GM21360 (cell line): Measurements from ENCODE around the gene CCDC171.

Source experiments
- ATAC-seq: cut with Tn5 transposase; IDR thresholded peaks from one replicate; pipeline ENCODE4 v1.9.1; 2021; ENCODE audit warnings: mild to moderate bottlenecking, moderate library complexity; ENCODE audit not compliant: unreplicated experiment

The CCDC171 gene

DNA sequence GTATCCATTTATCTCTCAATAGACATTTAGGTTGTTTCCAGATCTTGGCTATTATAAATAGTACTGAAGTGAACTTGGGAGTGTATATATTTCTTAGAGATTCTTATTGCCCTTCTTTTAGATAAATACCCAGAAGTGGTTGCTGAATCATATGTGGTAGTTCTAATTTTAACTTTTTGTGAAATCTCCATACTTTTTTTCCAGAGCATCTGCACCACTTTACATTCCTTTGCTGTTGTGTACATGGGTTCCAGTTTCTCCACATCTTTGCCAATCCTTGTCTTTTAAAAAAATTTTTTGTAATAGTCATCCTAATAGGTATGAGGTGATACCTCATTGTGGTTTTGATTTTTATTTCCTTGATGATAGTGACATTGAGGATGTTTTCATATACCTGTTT, 303.7 kb downstream of the CCDC171 start:
- no peak for ATAC-seq

DNA sequence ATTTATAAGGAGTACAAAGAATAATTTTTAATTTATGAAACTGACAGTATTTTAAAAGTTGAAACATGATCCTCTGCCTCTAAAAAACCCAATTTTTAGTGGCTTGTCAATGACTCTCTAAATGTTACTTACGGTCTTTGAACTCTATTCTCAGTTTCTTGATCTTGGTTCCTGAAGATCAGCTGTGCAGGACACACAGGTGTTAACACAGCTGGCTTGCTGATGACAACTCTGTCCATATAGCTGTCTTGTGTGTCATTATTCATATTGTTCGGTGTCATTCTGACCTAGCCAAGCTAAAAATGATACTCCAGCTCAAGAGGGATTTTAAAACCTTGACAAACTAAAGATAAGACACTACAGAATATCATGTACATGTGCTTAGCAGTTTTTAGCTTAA, 314.5 kb downstream of the CCDC171 start:
- ATAC-seq, result no peak

DNA sequence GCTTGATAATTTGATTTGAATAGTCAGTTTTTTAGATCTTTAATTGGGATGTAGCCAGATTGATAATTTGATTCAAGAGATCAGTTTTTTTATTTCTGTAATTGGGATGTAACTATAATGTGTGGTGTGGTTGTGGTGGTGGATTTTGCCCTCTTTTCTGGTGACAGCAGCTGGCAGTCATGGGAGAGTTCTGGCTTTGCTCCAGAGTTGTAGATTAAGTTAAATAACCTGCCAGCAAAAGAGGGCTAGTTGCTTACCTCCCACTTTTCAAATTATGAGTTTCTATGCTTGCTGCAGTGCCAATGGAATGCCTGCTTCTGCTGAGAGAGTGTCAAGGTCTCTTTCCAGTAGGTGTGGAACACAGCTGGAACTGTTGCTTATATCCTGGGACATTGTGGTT, 315.1 kb downstream of the CCDC171 start:
- no peak for ATAC-seq

DNA sequence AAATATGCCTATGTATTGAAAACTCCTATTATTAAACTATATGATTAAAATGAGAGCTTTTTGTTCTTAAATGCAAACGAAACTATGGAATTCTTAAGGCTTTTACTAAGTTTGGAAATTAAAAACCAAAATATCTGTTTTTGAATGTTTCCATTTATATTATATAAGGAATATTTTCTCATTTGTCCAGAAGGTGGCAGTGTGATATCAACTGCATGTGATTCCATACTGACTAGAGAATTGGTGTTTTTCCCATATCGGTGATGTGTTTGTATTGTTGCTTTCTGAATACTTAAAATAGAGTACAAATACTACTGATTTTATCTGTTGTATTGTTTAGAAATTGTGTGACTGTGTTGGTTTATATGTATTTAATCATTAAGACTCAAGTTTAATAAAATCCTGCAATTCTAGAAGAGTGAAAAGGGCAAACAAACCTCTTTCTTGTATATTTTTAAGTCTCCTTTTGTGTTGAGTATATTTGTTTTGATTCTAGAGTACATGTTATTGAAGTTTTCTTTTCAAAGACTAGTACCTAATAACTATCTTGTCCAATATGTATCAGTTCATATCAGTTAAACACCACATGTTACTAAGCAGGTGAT, 320.8 kb downstream of the CCDC171 start:
- peak; percentile 51 for ATAC-seq

DNA sequence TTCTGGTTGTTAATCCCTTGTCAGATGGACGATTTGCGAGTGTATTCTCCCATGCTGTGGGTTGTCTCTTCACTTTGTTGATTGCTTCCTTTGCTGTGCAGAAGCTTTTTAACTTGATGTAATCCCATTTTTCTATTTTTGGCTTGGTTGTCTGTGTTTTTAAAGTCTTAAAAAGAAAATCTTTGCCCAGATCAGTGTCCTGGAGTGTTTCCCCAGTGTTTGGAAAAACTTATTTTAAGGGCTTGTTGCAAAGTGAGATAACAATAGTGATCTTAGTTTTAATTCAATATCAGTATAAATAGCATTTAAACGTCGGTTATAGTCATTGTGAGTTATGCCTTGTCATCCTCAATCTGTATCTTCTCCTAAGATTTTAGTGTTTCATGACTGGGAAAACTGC, 329.5 kb downstream of the CCDC171 start:
- ATAC-seq, result no peak

DNA sequence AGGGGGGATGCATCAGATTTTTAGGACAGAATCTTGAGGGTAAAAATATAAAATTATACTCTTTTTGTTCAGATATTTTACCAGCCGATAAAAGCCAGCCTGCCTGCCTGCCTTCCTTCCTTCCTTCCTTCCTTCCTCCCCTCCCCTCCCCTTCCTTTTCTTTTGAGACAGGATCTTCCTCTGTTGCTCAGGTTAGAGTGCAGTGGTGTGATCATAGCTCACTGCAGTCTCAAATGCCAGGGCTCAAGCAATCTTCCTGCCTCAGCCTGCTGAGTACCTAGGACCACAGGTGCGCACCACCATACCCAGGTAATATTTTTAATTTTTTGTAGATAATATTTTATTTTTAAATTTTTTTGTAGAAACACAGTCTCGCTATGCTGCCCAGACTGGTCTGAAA, 330.0 kb downstream of the CCDC171 start:
- no peak for ATAC-seq

DNA sequence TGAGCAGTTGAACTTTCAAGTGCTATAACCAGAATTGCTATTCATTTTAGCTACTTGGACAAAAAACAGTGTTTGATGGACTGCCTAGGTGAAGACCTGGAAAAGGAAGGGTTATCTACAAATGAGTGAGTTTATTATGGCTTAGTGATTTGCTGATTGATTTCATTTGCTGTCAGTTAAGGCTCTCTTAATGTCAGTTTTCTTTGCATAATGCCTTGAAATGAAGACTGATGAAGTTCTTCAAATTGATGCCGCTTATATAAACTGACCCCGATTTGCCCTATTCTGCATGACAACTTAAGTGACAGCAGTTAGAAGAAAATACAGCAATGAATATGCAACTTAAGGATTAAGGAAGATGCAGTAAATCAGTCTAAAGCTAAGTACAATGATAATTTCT, 332.6 kb downstream of the CCDC171 start:
- ATAC-seq, result no peak

DNA sequence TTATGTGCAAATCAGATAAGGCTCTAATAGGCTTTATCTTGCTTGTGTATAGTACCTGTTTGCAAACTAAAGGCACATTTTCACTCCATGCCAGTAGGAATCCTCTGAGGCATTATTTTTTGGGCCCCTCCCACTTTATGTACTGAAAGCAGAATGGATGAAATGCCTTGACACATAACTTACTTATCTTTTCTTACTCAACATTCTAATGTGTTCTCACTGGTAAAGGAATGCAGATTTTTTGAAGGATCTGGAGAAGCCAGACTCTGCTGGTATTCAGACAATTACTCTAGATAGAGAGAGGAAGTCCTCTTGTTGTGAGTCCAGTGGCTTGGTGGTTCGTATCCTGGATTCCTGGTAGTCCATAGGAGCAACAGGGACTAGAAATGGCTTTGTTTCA, 336.7 kb downstream of the CCDC171 start:
- ATAC-seq, result no peak

DNA sequence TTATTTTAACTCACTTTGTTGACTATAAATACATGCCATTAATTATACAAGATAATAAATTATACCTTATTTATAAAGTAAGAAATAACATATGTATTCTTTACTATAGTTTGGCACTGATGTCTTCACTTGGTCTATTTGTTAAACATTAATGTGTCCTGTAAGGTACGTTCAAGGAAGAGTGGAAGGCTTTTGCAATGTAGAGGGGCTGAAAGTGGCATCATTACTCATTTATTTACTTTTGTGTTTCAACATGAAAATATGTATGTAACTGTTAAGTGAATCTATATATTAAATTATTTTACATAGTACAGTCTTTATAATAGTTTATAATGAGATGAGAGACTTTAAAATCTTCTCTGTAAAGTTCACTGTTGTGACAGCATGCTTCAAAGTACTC, 348.7 kb downstream of the CCDC171 start:
- no peak for ATAC-seq

DNA sequence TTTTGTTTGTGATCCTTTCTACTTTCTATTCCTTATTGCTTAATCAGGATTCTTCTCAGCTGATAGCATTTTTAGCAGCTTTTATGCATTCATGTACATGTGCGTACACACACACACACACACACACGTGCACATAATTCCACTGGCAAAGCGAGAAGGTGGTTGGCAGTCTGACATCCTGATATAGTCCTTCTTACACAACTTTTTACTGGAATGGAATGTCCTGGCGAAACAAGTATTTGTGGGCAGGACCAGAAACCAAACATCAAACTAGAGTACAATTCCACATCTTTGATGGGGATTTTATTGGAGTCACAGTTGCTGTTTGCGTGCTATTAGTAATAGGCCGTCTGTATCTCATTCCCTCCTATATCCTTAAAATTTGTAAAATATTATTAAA, 356.5 kb downstream of the CCDC171 start:
- ATAC-seq, result no peak

DNA sequence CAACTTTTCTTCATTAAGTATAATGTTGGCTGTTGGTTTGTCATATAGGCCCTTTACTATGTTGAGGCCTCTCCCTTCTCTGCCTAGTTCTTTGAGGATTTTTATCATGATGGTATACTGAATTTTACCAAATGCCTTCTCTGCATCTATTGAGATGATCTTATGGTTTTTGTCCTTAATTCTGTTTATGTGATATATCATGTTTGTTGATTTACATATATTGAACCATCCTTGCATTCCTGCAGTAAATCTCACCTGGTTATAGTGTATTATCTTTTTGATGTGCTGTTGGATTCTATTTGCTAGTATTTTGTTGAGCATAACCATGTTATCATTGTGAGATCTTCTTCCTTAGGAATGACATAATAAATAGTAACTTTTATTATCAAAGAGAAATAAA, 362.9 kb downstream of the CCDC171 start:
- ATAC-seq, result no peak

DNA sequence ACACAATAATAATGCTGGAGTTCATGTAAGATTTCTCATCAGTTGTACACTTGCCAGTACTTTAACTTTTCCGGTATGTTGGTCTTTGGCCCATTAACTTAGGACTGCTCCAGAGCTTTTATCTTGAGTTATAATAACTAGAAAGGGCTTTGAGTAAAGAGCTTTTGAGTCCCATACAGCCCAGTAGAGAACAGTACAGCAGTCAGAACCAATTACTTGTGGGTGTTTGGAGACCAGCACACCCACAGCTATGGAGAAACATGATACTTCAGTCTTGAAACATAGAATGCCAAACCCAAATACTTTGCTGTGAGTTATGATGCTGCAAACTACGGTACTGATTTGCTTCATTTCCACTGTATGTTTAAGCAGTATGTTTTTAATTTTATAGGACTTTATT, 374.3 kb downstream of the CCDC171 start:
- ATAC-seq, result no peak

DNA sequence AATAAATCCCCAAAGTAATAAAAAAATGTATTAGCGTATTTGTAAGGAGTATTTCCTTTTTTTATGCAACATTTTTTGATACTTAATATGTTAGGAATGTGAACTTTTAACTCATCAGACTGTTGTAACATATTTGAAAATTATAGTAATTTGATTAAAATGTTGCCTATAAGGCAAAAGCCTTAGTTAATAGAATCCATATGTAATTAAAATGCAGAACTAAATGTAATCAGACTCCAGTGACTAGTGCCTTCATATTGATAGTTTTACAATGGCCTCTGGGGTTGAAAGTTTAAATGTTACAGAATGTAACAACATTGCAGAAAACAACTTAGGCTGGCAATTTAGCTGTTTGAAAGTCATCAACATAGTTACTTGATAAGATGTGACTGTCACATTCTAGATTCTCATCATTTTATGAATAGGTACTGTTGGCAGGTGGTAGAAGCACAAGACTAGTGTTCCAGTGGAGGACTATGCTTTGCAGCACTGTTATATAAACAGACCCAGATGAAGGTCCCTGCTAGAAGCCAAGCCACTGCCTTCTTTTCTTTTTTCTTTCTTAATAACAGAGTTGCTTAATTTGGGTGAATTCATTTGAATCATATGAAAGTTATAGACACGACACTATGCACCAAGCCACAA, 382.9 kb downstream of the CCDC171 start:
- no peak for ATAC-seq

DNA sequence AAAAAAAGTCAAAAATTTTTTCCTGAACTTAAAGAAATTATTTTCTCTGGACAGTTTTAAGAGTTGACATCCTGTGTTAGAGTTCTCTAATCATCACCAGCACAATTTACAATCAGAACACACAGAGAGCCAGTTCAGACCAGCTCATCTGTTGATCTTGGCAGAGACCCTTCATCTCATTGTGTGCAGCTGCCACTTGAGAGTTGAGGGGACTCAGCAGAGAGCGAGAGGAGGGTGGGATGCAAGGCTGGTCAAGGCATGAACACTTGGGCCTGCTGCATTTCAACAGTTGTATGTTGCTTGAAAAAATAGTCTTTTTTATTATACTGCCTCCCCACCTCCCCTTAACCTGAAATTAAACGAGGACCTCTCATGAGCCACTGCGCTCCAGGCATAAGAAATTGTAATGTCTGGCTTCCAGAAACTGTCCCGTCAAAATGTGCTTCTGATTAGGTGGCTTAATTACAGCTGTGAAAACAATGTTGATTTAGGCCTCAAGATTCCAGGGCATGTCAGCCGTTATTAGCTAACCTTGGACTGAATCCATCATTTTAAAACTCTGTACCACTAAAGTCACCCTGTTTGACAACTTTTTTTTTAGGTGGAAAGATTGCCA, 383.6 kb downstream of the CCDC171 start:
- ATAC-seq, result no peak

DNA sequence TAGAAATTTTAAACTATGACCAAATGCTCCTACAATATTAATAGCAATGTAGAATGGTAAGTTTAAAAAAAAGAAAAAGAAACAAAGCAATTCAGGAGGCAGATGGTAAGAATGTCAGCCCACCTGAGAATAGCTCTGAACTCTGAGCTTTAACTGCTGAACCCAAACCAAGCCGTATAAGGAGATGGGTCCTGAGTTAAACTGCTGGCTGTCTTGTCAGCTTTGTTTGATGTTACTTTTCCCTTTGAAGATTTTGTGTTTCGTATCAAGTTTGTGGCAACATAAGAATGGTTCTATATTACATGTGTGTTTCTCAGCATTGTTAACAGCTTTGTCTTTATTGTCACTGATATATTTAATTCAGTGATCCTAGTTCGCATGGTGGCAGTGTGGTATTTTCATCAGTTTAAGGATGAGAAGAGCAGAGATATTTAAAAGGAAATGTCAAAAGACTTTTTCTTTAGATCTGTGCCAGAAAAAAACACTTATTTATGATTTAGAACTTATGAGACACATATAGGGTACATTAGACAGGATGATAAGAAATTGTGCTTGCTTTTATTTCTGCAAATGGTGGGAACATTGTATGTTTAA, 390.1 kb downstream of the CCDC171 start:
- ATAC-seq, result no peak

DNA sequence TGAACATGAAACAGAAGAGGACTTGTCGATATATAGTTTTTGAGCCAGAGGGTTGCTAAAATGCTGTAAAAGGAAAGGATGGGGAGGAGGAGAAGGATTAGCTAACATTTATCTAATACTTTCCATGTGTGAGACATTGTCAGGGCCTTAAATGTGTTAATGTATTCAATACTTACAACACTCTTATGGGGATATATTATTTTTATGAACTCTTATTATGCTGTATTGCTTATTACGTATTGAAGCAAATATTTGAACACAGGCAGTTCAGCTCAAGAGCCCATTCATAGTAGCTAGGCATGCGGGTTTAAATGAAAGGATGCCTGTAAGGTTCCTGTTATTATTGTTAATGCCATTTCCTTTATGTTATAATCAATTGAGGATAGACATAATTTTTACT, 391.5 kb downstream of the CCDC171 start:
- no peak for ATAC-seq

DNA sequence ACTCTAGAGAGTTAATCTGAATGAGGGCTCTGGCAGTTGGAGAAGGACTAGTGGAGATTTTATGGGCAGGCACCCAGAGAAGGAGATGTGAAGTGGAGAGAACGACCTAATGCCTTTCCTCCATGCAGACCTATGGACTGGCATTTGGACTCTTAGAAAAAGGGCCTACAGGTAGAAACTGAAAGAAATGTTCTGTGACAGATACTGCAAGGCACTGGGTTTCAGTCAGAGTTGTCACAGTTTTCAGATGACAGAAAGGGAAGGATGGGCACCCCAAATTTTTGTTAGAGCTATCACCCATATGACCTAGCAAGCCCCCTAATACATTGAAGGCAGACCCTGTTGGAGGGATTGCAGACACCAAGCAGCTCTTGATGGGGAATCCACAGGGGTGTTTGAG, 406.8 kb downstream of the CCDC171 start:
- ATAC-seq, result no peak

DNA sequence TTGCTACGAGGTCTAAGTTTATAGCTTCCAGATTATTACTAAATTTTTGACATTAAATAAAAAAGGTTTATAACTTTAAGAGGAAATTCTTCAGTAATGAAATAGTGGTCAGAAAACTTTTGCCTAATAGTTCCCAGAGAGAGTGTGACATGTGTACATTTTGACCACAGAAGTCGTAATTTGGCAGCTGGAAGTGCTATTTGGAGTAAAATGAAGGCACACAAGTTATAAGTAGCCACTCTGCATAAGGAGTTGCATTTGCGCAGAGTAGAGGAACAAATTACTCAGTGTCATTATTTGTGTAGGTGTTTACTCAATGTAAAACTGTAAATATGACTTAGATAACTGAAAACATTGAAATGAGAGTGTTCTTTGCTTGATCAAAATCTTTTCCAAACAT, 408.4 kb downstream of the CCDC171 start:
- ATAC-seq, result no peak

DNA sequence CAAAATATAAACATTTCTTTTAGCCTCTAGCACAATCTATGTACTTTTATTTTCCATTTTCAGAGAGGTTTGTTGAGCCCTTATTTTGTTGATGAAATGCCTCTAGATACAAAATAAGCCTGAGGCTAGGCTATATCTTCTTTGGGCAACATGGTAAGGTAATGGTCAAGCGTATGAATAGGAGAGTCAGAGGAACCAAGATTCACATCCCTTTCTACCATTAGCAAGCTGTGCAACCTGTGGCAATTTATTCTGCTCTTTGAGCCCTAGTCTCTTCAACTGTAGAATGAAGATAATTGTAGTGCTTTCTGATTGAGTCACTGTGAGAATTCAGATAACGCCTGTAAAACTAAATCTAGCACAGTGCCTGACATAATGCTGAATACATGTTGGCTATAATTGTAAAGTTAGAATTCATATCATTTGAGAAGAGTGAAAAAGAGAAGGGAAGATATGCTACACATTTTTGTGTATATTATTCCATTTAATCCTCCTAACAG, 412.5 kb downstream of the CCDC171 start:
- no peak for ATAC-seq

DNA sequence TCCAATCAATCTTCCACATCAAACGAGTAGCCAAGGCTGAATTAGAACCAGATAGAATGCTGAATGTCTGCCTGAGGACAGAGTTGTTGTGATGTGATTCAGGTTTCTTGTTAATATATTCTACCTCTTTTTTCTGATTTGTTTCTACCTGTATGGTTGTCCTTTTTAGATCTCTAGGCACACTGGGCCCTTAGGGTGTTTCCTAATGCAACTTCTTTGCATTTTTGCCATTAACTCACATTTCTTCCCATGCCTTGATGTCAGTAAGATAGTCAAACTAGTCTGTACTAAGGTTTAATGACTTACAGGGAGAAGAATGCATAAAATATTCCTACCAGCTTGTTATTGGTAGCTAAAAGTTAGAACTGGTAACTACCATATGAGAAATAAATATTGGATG, 413.6 kb downstream of the CCDC171 start:
- ATAC-seq, result no peak

DNA sequence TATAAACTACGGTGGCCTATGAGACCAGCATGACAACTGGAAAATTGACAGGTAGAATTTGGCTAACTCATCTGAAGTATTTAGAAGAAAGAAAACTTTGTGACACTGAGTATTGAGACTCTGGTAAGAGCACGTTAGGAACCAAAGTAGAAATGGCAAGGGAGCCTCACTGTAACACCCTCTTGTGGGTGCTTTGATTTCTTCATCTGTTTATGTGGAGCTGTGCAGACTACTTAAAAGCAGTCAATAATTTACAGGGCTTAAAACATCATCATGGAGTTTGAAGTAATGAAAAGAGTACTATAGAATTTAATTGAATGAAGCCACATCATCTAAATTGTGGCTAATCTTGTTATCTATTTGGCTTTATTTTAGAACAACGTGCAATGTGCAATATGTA, 414.2 kb downstream of the CCDC171 start:
- ATAC-seq, result no peak

DNA sequence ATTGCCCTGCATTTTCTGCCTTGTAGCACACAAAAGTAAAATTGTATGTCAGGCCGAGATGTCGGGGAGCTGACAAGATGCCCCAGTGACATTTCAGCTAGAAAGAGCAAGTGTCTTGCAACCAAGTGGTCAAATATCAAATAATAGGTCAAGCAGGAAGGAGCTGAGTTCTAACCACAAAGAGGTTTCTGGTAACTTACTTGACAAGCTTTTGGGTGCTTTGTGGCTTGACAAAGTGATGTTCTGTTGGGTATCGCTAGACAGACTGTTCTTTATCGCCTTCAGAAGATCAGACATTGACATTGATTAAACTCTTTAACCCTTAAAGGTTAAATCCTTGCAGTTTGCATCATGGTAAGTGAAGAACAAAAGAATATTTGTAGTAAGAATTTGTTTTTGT, 419.9 kb downstream of the CCDC171 start:
- ATAC-seq, result no peak
